ENCODE measurements around the gene FAR1.
"Not testable (repeated sequence)": the region's sequence is repeated elsewhere in the genome, so short reads cannot be mapped to it uniquely, and the experiment has no call there.

The FAR1 gene

GRCh38 chr11:13718394-13718793 lies 49.9 kb downstream of the FAR1 start:
- DNase-seq, result no peak

GRCh38 chr11:13720940-13721339 lies 52.5 kb downstream of the FAR1 start:
- no peak for DNase-seq

- DNase-seq, result no peak
Measured at GRCh38 chr11:13721760-13722159, 53.3 kb downstream of the FAR1 start.

- DNase-seq, result no peak
Measured at GRCh38 chr11:13726456-13726855, 58.0 kb downstream of the FAR1 start.

- no peak for DNase-seq
Measured at GRCh38 chr11:13728076-13728475, 59.6 kb downstream of the FAR1 start.

- no peak for DNase-seq
Measured at GRCh38 chr11:13734530-13734929, 66.1 kb downstream of the FAR1 start.

- DNase-seq, result no peak
Measured at GRCh38 chr11:13745165-13745564, 76.7 kb downstream of the FAR1 start.

GRCh38 chr11:13753316-13753715 lies 84.8 kb downstream of the FAR1 start:
- not testable (repeated sequence) for DNase-seq

- DNase-seq, result no peak
Measured at GRCh38 chr11:13759050-13759449, 90.6 kb downstream of the FAR1 start.

GRCh38 chr11:13760115-13760514 lies 91.6 kb downstream of the FAR1 start:
- DNase-seq, result no peak

- no peak for DNase-seq
Measured at GRCh38 chr11:13761250-13761649, 92.8 kb downstream of the FAR1 start.

- no peak for DNase-seq
Measured at GRCh38 chr11:13761716-13762115, 93.2 kb downstream of the FAR1 start.

- no peak for DNase-seq
Measured at GRCh38 chr11:13762718-13763117, 94.2 kb downstream of the FAR1 start.

GRCh38 chr11:13763341-13763740 lies 94.9 kb downstream of the FAR1 start:
- no peak for DNase-seq

- no peak for DNase-seq
Measured at GRCh38 chr11:13765886-13766285, 97.4 kb downstream of the FAR1 start.

GRCh38 chr11:13767471-13767870 lies 99.0 kb downstream of the FAR1 start:
- DNase-seq, result no peak

- DNase-seq, result no peak
Measured at GRCh38 chr11:13769188-13769587, 100.7 kb downstream of the FAR1 start.

GRCh38 chr11:13771151-13771550 lies 102.7 kb downstream of the FAR1 start:
- DNase-seq, result no peak

- DNase-seq, result no peak
Measured at GRCh38 chr11:13772223-13773046, 104.0 kb downstream of the FAR1 start.

- DNase-seq, result no peak
Measured at GRCh38 chr11:13775471-13775870, 107.0 kb downstream of the FAR1 start.

GRCh38 chr11:13776134-13776815 lies 107.8 kb downstream of the FAR1 start:
- DNase-seq, result no peak

- no peak for DNase-seq
Measured at GRCh38 chr11:13777341-13777985, 109.0 kb downstream of the FAR1 start.

GRCh38 chr11:13778345-13778744 lies 109.9 kb downstream of the FAR1 start:
- DNase-seq, result no peak

- DNase-seq, result no peak
Measured at GRCh38 chr11:13781153-13781552, 112.7 kb downstream of the FAR1 start.

Measured in effector CD8-positive, alpha-beta T cell (primary cell).